HG02763 (cell line): ENCODE data around the gene ZNF442.
"Not testable (repeated sequence)": the region's sequence is repeated elsewhere in the genome, so short reads cannot be mapped to it uniquely, and the experiment has no call there.

ENCODE experiments used
- ATAC-seq: cut with Tn5 transposase; IDR thresholded peaks from one replicate; pipeline ENCODE4 v1.9.1; 2021; ENCODE audit warnings: mild to moderate bottlenecking, moderate library complexity; ENCODE audit not compliant: unreplicated experiment

Gene ZNF442

GRCh38 chr19:12331211-12331941 lies 34.1 kb downstream of the ZNF442 start:
- peak; percentile 38 for ATAC-seq

- no peak for ATAC-seq
Measured at GRCh38 chr19:12330340-12330739, 35.1 kb downstream of the ZNF442 start.

- ATAC-seq, result no peak
Measured at GRCh38 chr19:12325690-12326089, 39.8 kb downstream of the ZNF442 start.

- no peak for ATAC-seq
Measured at GRCh38 chr19:12318782-12319413, 46.6 kb downstream of the ZNF442 start.

- no peak for ATAC-seq
Measured at GRCh38 chr19:12314553-12314952, 50.9 kb downstream of the ZNF442 start.

GRCh38 chr19:12308891-12309290 lies 56.6 kb downstream of the ZNF442 start:
- not testable (repeated sequence) for ATAC-seq
